Hepatocyte (in vitro differentiated cells): ENCODE results near the gene TRIM56.

ENCODE experiments used
- EZH2 ChIP-seq: fragments of 200-600 bp; sonication (generic); IDR thresholded peaks from 2 replicates; pipeline ENCODE4 v1.6.1; 2016; ENCODE audit warnings: antibody characterized with exemption, mild to moderate bottlenecking, borderline replicate concordance
- EZH2phosphoT487 ChIP-seq: fragments of 200-600 bp; sonication (generic); IDR thresholded peaks from one replicate; pipeline ENCODE4 v1.6.1; 2018; ENCODE audit warnings: antibody characterized with exemption, mild to moderate bottlenecking, low read depth, moderate library complexity; ENCODE audit not compliant: unreplicated experiment, severe bottlenecking
- TF ChIP-seq, protein P1 (sequence below): fragments of 200-600 bp; sonication (generic); IDR thresholded peaks from 2 replicates; pipeline ENCODE4 v1.5.1; 2016; ENCODE audit warnings: antibody characterized with exemption, mild to moderate bottlenecking; ENCODE audit not compliant: poor library complexity

DNA sequence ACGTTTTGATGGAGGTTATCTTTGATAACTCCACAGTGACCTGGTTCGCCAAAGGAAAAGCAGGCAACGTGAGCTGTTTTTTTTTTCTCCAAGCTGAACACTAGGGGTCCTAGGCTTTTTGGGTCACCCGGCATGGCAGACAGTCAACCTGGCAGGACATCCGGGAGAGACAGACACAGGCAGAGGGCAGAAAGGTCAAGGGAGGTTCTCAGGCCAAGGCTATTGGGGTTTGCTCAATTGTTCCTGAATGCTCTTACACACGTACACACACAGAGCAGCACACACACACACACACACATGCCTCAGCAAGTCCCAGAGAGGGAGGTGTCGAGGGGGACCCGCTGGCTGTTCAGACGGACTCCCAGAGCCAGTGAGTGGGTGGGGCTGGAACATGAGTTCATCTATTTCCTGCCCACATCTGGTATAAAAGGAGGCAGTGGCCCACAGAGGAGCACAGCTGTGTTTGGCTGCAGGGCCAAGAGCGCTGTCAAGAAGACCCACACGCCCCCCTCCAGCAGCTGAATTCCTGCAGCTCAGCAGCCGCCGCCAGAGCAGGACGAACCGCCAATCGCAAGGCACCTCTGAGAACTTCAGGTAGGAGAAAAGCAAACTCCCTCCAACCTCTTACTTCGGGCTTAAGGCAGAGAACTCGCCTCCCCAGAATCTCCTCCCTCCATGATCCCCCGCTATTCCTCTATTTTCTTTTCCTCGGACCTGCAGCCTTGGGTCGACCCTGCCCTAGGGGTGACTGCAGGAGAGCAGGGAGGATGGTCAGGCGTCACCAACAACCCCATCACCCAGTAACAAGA, 41.6 kb downstream of the TRIM56 start, which contains the start of gene SERPINE1:
- no peak for TF ChIP-seq EZH2
- TF ChIP-seq EZH2phosphoT487, result no peak
- TF ChIP-seq, protein P1, sequence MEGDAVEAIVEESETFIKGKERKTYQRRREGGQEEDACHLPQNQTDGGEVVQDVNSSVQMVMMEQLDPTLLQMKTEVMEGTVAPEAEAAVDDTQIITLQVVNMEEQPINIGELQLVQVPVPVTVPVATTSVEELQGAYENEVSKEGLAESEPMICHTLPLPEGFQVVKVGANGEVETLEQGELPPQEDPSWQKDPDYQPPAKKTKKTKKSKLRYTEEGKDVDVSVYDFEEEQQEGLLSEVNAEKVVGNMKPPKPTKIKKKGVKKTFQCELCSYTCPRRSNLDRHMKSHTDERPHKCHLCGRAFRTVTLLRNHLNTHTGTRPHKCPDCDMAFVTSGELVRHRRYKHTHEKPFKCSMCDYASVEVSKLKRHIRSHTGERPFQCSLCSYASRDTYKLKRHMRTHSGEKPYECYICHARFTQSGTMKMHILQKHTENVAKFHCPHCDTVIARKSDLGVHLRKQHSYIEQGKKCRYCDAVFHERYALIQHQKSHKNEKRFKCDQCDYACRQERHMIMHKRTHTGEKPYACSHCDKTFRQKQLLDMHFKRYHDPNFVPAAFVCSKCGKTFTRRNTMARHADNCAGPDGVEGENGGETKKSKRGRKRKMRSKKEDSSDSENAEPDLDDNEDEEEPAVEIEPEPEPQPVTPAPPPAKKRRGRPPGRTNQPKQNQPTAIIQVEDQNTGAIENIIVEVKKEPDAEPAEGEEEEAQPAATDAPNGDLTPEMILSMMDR, result peak; percentile 13
